ENCODE results near the gene LPCAT2. TPM values are rescaled to one million over a fixed set of nuclear protein-coding genes. Genes with fewer than 3 reads are reported as not detected.

LPCAT2 gene
- total and polyA plus RNA-seq, 9 donors: 13.5 to 28.6 (median 18.6) TPM

DNA sequence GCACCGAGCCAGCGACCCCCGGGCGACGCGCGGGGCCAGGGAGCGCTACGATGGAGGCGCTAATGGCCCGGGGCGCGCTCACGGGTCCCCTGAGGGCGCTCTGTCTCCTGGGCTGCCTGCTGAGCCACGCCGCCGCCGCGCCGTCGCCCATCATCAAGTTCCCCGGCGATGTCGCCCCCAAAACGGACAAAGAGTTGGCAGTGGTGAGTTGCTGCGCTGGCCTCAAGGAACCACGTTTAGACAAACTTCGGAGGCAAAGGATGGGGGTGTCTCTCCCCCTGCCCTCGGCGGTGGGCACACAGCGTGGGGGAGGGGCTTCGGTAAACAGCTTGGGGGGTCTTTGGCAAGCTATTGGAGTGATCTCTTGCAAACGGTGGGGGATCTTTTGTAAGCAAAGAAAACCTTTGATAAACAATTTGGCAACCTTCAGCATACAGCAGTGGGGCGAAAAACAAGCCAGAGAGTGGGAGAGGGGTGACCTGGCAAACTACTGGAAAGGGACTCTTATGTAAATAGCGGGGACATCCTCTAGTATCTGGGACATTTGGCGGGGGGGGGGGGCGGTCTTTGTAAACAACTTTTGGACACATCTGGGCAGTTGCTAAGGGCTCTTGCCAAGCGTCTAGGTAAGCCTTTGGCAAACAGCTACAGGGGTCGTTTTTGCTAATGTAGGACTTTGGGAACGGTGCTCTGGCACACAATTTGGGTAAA lies 29.3 kb upstream of the LPCAT2 start:
- peaks cover 8% of the 10 kb centered on the region for H3K27me3 ChIP-seq (ENCODE audit: control insufficient read depth, insufficient read depth, low read length)
- H3K27ac ChIP-seq (ENCODE audit: low read length): peak overlapping the region; percentile 93
- H3K4me1 ChIP-seq (ENCODE audit: control insufficient read depth, insufficient read depth, low read length): peaks cover 53% of the 10 kb centered on the region
- no peaks in the 10 kb centered on the region for H3K9me3 ChIP-seq (replicated peaks; ENCODE audit: control insufficient read depth, low read depth, low read length)
- H3K4me3 ChIP-seq (ENCODE audit: low read length): peak overlapping the region; percentile 80
- DNase-seq: peak; percentile 63
- H3K36me3 ChIP-seq (ENCODE audit: control insufficient read depth, insufficient read depth, low read length): peaks cover 26% of the 10 kb centered on the region
- under 1% methylated on average over 34 of the region's 41 CpGs for WGBS (ENCODE audit: insufficient coverage)

DNA sequence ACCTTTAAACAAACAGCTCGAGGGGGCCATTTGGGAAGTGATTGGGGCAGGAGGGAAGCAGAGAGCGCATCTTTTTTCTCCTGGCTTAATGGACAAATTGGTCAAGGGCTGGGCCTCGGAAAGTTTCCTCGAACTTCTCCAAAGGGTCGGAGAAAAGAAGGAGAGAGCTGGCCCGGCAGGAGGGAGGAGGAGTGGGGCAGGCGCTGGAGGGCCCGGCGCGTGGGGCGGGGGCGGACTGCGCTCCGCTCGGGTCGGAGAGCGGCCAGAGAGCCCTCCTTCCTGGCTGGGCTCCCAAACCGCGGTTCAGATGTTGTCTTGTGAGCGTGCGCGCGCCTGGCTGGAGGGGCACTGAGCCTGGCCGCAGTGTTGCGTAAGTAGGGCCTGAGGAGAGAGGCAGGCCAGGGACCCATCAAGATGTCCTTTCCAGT lies 28.6 kb upstream of the LPCAT2 start:
- peaks cover 8% of the 10 kb centered on the region for H3K27me3 ChIP-seq (ENCODE audit: control insufficient read depth, insufficient read depth, low read length)

DNA sequence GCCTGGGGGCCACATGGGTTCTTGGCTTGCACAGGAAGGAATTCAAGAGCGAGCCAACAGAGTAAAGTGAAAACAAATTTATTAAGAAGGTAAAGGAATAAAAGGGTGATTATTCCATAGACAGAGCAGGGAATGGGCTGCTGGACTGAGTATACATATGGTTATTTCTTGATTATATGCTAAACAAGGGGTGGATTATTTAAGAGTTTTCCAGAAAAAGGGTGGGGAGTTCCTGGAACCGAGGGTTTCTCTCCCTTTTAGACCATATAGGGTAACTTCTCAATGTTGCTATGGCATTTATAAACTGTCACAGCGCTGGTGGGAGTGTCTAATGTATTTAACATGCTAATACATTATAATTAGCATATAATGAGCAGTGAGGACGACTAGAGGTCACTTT lies 27.8 kb upstream of the LPCAT2 start:
- H3K9me3 ChIP-seq (replicated peaks; ENCODE audit: control insufficient read depth, low read depth, low read length): no peaks in the 10 kb centered on the region
- peaks cover 8% of the 10 kb centered on the region for H3K27me3 ChIP-seq (ENCODE audit: control insufficient read depth, insufficient read depth, low read length)
- peaks cover 39% of the 10 kb centered on the region for H3K36me3 ChIP-seq (ENCODE audit: control insufficient read depth, insufficient read depth, low read length)
- peak overlapping the region; percentile 93 for H3K27ac ChIP-seq (ENCODE audit: low read length)
- no peak for DNase-seq
- WGBS (ENCODE audit: insufficient coverage): 60% methylated on average over 1 of the region's 4 CpGs
- peaks cover 48% of the 10 kb centered on the region for H3K4me1 ChIP-seq (ENCODE audit: control insufficient read depth, insufficient read depth, low read length)
- peak overlapping the region; percentile 80 for H3K4me3 ChIP-seq (ENCODE audit: low read length)

More for the DNA sequence above, 28.6 kb upstream of the LPCAT2 start:
- Histone ChIP-seq H3K27ac (ENCODE audit: low read length) (peak overlapping the region; percentile 93), H3K4me1 (ENCODE audit: control insufficient read depth, insufficient read depth, low read length) (peaks cover 53% of the 10 kb centered on the region), H3K9me3 (replicated peaks; ENCODE audit: control insufficient read depth, low read depth, low read length) (no peaks in the 10 kb centered on the region), H3K36me3 (ENCODE audit: control insufficient read depth, insufficient read depth, low read length) (peaks cover 33% of the 10 kb centered on the region), H3K4me3 (ENCODE audit: low read length) (peak overlapping the region; percentile 80)
- WGBS (ENCODE audit: insufficient coverage): 1% methylated on average over 13 of the region's 25 CpGs
- peak; percentile 94 for DNase-seq

DNA sequence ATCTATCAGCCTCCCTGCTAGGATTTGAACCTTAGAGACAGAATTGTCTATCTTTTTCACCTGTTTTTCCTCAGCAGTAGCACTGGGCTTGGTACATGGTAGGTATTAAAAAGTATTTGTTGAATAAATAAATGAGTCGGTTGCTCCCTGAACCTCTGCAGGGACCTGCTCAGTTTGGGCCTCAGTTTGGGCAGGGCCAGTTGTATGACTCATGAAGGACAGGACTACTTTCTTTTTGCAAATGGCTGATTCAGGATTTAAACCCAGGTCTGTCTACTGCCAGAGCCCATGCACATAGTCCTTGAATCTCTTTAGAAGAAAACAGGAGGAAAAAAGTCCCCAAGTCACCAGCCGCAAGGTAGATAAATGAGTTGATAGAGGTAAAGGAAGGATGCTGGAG lies 26.8 kb upstream of the LPCAT2 start:
- H3K27me3 ChIP-seq (ENCODE audit: control insufficient read depth, insufficient read depth, low read length): peaks cover 8% of the 10 kb centered on the region
- H3K4me3 ChIP-seq (ENCODE audit: low read length): no peak overlapping the region
- peaks cover 45% of the 10 kb centered on the region for H3K36me3 ChIP-seq (ENCODE audit: control insufficient read depth, insufficient read depth, low read length)
- no peaks in the 10 kb centered on the region for H3K9me3 ChIP-seq (replicated peaks; ENCODE audit: control insufficient read depth, low read depth, low read length)
- DNase-seq: no peak
- 60% methylated on average over 1 of the region's 2 CpGs for WGBS (ENCODE audit: insufficient coverage)
- peaks cover 40% of the 10 kb centered on the region for H3K4me1 ChIP-seq (ENCODE audit: control insufficient read depth, insufficient read depth, low read length)
- H3K27ac ChIP-seq (ENCODE audit: low read length): no peak overlapping the region

DNA sequence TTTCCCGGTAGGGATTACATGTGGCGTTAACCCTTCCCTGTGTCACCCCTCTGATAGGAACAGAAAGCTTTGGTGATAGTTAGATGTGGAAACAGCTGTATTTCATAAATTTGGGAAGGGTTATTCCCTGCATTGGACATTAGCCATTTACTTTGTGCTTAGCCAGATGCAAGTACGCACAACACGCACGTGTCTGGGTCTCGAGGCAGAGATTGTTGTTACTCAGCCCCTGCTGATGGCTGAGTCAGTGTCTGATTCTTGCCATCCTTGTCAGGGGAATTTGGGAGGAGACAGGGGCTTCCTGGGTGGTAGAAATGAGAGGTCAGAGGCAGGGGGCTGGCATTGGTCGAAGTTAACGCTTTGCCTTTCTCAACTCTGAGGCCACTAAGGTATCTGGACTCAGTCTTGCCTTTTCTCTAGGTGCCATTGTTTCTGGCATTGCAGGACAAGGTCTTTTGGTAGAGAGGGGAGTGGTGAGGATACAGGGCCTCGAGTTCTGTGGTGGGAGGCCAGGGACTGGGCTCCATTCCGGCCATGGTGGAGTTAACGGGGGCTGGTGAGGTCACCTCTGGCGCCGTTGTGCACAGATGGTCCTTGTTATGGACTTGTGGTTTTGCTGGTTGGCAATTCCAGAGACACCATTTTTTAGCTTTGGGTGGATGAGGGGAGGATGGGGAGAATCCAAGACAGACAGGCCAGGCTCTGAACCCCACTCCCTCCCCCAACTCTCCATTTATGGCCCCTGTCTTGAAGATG lies 21.6 kb upstream of the LPCAT2 start:
- Histone ChIP-seq H3K36me3 (ENCODE audit: control insufficient read depth, insufficient read depth, low read length) (peaks cover 79% of the 10 kb centered on the region), H3K27me3 (ENCODE audit: control insufficient read depth, insufficient read depth, low read length) (no peaks in the 10 kb centered on the region), H3K9me3 (replicated peaks; ENCODE audit: control insufficient read depth, low read depth, low read length) (no peaks in the 10 kb centered on the region), H3K27ac (ENCODE audit: low read length) (peak overlapping the region; percentile 49), H3K4me1 (ENCODE audit: control insufficient read depth, insufficient read depth, low read length) (peaks cover 11% of the 10 kb centered on the region), H3K4me3 (ENCODE audit: low read length) (no peak overlapping the region)
- DNase-seq: peak; percentile 75
- WGBS (ENCODE audit: insufficient coverage): 47% methylated on average over 9 of the region's 13 CpGs

DNA sequence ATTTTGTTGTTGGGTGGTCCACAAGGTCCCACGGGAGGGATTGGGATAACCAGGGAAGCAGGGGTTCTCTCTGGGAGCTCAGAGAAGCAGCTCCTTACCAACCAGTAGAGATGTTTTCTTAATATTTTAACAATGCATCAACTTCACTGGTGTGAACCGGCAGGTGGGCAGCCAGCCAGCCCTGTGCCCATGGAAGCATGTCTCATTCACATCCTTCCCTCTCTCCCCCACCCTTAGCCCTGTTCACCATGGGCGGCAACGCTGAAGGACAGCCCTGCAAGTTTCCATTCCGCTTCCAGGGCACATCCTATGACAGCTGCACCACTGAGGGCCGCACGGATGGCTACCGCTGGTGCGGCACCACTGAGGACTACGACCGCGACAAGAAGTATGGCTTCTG lies 20.6 kb upstream of the LPCAT2 start:
- no peak for DNase-seq

DNA sequence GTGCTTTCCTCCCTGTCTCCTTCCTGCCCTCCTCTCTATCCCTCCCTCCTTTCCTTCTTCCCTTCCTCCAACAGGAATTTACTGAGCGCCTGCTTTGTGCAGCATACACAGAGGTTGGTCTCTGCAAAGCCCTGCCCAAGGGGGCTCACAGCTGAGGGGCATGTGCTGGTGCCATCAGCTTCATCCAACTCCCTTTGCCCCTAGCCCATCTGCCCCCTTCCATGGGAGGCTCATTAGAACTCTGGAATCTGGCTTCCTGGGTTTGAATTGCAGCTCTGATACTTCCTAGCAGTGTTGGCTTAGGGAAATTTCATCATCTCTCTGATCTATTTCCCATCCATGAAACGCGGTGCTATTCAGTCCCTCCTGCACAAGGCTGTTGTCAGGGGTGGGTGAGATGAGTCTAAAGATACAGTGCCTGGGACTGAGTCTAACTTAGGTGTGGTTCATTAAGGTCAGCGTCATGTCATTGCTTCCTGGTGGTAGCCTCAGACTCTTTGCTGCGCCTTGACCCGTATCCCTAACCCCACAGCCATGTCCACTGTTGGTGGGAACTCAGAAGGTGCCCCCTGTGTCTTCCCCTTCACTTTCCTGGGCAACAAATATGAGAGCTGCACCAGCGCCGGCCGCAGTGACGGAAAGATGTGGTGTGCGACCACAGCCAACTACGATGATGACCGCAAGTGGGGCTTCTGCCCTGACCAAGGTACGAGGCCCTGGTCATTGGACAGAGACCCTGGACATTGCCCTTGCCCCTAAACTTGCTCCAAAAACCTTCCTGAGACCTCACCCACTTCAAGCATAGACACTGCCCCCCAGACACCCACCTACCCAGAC lies 19.5 kb upstream of the LPCAT2 start:
- peaks cover 12% of the 10 kb centered on the region for H3K4me1 ChIP-seq (ENCODE audit: control insufficient read depth, insufficient read depth, low read length)
- no peak for DNase-seq
- H3K4me3 ChIP-seq (ENCODE audit: low read length): no peak overlapping the region
- peaks cover 73% of the 10 kb centered on the region for H3K36me3 ChIP-seq (ENCODE audit: control insufficient read depth, insufficient read depth, low read length)
- no peak overlapping the region for H3K27ac ChIP-seq (ENCODE audit: low read length)
- H3K27me3 ChIP-seq (ENCODE audit: control insufficient read depth, insufficient read depth, low read length): no peaks in the 10 kb centered on the region
- H3K9me3 ChIP-seq (replicated peaks; ENCODE audit: control insufficient read depth, low read depth, low read length): no peaks in the 10 kb centered on the region
- 90% methylated on average over 10 of the region's 14 CpGs for WGBS (ENCODE audit: insufficient coverage)

More for the DNA sequence above, 20.6 kb upstream of the LPCAT2 start:
- Histone ChIP-seq H3K27ac (ENCODE audit: low read length) (no peak overlapping the region), H3K36me3 (ENCODE audit: control insufficient read depth, insufficient read depth, low read length) (peaks cover 77% of the 10 kb centered on the region), H3K27me3 (ENCODE audit: control insufficient read depth, insufficient read depth, low read length) (no peaks in the 10 kb centered on the region), H3K4me1 (ENCODE audit: control insufficient read depth, insufficient read depth, low read length) (peaks cover 11% of the 10 kb centered on the region), H3K9me3 (replicated peaks; ENCODE audit: control insufficient read depth, low read depth, low read length) (no peaks in the 10 kb centered on the region), H3K4me3 (ENCODE audit: low read length) (no peak overlapping the region)
- WGBS (ENCODE audit: insufficient coverage): 94% methylated on average over 7 of the region's 12 CpGs

DNA sequence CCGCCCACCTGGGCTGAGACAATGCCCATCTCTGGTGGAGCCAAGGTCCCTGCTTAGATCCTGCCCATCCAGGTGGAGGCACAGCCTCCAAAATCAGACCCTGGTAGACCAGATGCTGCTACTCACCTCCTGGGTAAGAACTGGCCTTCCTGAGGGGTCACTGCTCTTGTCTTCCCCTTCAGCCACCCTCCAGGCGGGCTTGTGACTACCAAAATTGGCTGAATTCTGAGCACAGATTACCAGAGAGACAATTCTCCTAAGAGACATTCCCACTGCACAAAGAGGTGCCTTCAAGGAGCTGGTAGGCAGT lies 19.0 kb upstream of the LPCAT2 start:
- H3K4me3 ChIP-seq (ENCODE audit: low read length): no peak overlapping the region
- no peak overlapping the region for H3K27ac ChIP-seq (ENCODE audit: low read length)
- no peaks in the 10 kb centered on the region for H3K27me3 ChIP-seq (ENCODE audit: control insufficient read depth, insufficient read depth, low read length)
- H3K9me3 ChIP-seq (replicated peaks; ENCODE audit: control insufficient read depth, low read depth, low read length): no peaks in the 10 kb centered on the region
- WGBS (ENCODE audit: insufficient coverage): 89% methylated on average over 1 of the region's 2 CpGs
- peaks cover 67% of the 10 kb centered on the region for H3K36me3 ChIP-seq (ENCODE audit: control insufficient read depth, insufficient read depth, low read length)
- DNase-seq: no peak
- peaks cover 17% of the 10 kb centered on the region for H3K4me1 ChIP-seq (ENCODE audit: control insufficient read depth, insufficient read depth, low read length)

DNA sequence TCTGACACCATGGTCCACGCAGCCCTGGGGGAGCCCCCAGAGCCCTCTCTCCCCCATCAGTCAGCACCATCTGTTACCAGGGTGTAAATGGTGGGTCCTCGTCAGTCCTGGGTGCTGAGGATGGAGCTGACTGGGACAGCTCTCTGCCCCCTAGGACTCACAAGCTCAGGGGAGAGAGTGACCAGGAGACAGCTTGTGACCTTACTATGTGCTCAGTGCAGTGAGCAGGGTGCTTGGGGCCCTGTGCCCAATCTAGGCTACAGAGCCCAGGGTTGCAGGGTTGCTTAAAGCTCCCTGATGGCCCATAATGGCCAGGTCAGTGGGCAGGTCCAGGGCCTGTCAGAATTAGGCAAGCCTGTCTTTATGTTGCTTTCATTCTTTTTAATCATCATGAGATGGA lies 18.6 kb upstream of the LPCAT2 start:
- H3K9me3 ChIP-seq (replicated peaks; ENCODE audit: control insufficient read depth, low read depth, low read length): no peaks in the 10 kb centered on the region
- no peak for DNase-seq
- H3K4me3 ChIP-seq (ENCODE audit: low read length): no peak overlapping the region
- WGBS (ENCODE audit: insufficient coverage): no CpG with 5 or more reads among the region's 2 CpGs
- peaks cover 63% of the 10 kb centered on the region for H3K36me3 ChIP-seq (ENCODE audit: control insufficient read depth, insufficient read depth, low read length)
- H3K27ac ChIP-seq (ENCODE audit: low read length): no peak overlapping the region
- peaks cover 21% of the 10 kb centered on the region for H3K4me1 ChIP-seq (ENCODE audit: control insufficient read depth, insufficient read depth, low read length)
- H3K27me3 ChIP-seq (ENCODE audit: control insufficient read depth, insufficient read depth, low read length): no peaks in the 10 kb centered on the region

DNA sequence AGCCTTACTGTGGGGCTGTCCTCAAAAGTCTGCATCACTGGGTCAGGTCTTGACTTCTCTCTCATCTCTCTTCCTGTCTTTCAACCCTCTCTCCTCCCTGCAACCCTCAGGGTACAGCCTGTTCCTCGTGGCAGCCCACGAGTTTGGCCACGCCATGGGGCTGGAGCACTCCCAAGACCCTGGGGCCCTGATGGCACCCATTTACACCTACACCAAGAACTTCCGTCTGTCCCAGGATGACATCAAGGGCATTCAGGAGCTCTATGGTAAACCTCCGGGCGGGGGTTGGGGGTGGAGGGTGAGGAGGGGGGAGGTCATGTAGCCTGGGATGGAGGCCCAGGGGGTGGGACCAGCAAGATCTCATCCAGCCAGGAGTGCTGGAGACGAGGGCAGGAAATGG lies 17.2 kb upstream of the LPCAT2 start:
- DNase-seq: no peak
- H3K27ac ChIP-seq (ENCODE audit: low read length): no peak overlapping the region
- H3K27me3 ChIP-seq (ENCODE audit: control insufficient read depth, insufficient read depth, low read length): no peaks in the 10 kb centered on the region
- no peak overlapping the region for H3K4me3 ChIP-seq (ENCODE audit: low read length)
- peaks cover 66% of the 10 kb centered on the region for H3K36me3 ChIP-seq (ENCODE audit: control insufficient read depth, insufficient read depth, low read length)
- 70% methylated on average over 1 of the region's 7 CpGs for WGBS (ENCODE audit: insufficient coverage)
- H3K4me1 ChIP-seq (ENCODE audit: control insufficient read depth, insufficient read depth, low read length): peaks cover 30% of the 10 kb centered on the region
- H3K9me3 ChIP-seq (replicated peaks; ENCODE audit: control insufficient read depth, low read depth, low read length): no peaks in the 10 kb centered on the region

Measured in muscle of leg (tissue), 11 donors.